CD4-positive, alpha-beta T cell treated with Interferon gamma for 1 hour (primary cell): ENCODE measurements around the gene DUSP2.

Experiments used
- DNase-seq: peaks from one replicate; pipeline ENCODE4 v3.0.0-alpha.2; 2020

DUSP2 gene

GRCh38 chr2:96099861-96100798 is 45.1 kb downstream of the DUSP2 start:
- DNase-seq: no peak

- DNase-seq: no peak
Observed at GRCh38 chr2:96098900-96099590, 46.2 kb downstream of the DUSP2 start.

- no peak for DNase-seq
Observed at GRCh38 chr2:96097951-96098823, 47.1 kb downstream of the DUSP2 start.

- DNase-seq: no peak
Observed at GRCh38 chr2:96097441-96097840, 47.8 kb downstream of the DUSP2 start.

GRCh38 chr2:96095116-96095636 is 50.1 kb downstream of the DUSP2 start:
- no peak for DNase-seq

- no peak for DNase-seq
Observed at GRCh38 chr2:96093528-96093927, 51.7 kb downstream of the DUSP2 start.
